ENCODE results near the gene PSTK. TPM values are rescaled to one million over a fixed set of nuclear protein-coding genes. Genes with fewer than 3 reads are reported as not detected.
A peak's percentile ranks its signal among the peaks of the same experiment; 100 is the strongest.

PSTK gene
- total and polyA plus RNA-seq, 2 of the 13 experiments (the other 11 are each of a cell fraction or from before 2014, with no cell fraction given), result 8.2 to 9.3 TPM

DNA sequence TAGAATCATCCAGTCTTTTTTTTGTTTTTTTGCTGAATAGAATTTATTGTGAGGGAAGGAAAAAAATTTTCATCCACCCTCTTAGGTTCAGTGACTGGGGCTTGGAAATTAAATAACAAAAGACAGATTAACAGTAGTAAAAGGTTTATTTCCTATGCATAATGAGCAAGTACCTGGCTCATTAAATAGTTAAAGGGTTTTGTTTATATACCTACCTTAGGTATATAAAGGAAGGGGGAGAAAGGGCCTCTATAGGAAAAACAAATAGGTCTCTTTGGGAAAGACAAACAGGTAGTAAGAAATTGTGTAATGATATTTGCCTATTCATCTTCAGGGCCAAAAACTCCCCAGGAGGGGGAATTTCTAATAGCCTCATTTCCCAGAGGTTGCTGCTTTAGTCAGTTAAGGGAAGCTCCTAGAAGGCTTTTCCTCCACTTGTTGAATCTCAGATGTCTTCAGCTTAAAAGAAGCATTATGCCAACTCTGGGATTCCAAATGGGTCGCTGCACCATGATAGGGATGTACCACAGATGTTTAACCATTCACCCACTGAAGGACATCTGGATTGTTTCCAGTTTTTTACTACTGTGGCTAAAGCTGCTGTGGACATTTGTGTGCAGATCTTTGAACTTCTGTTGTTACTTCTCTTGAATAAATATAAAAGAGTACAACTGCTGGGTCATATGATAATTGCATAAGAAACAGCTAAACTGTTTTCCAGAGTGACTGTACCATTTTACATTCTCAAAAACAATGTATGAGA is 39.9 kb downstream of the PSTK start (continued):
- TF ChIP-seq SKI (IDR thresholded peaks at IDR 0.05; ENCODE audit: partially characterized antibody) (peak; percentile 9), ZNF615 (CRISPR knock-in tag; IDR thresholded peaks at IDR 0.05; ENCODE audit: borderline replicate concordance) (no peak), ZBTB20 (CRISPR knock-in tag; IDR thresholded peaks at IDR 0.05; ENCODE audit: borderline replicate concordance, low read depth) (peak; percentile 89; the same call in 1 of the 2 replicates), CBFB (CRISPR knock-in tag; IDR thresholded peaks at IDR 0.05) (no peak), LCORL (IDR thresholded peaks at IDR 0.05) (no peak), LCORL (CRISPR knock-in tag; IDR thresholded peaks at IDR 0.05) (0 out of 2 replicates have a peak, but pooled peaks have one; percentile 14), RELA (CRISPR knock-in tag; IDR thresholded peaks at IDR 0.05) (no peak), SOX13 (IDR thresholded peaks at IDR 0.05) (no peak), SOX13 (CRISPR knock-in tag; conservative IDR thresholded peaks at IDR 0.05 in 1 of 2, IDR thresholded peaks at IDR 0.05 in 1 of 2) (peak in 1 of 2 experiments; percentile 44; a peak in 1 of 4 replicates), SIX1 (CRISPR knock-in tag; IDR thresholded peaks at IDR 0.05; ENCODE audit: borderline replicate concordance) (peak; percentile 21; the same call in 1 of the 2 replicates), ZNF564 (CRISPR knock-in tag; IDR thresholded peaks at IDR 0.05) (no peak), FOXJ3 (CRISPR knock-in tag; IDR thresholded peaks at IDR 0.05; ENCODE audit: borderline replicate concordance) (peak; percentile 74; the same call in 1 of the 2 replicates), NFIC (IDR thresholded peaks at IDR 0.05; ENCODE audit: low read length) (peak; percentile 96), RCOR2 (CRISPR knock-in tag; IDR thresholded peaks at IDR 0.05) (peak; percentile 21; the same call in 1 of the 2 replicates)
- TF ChIP-seq, protein P1, sequence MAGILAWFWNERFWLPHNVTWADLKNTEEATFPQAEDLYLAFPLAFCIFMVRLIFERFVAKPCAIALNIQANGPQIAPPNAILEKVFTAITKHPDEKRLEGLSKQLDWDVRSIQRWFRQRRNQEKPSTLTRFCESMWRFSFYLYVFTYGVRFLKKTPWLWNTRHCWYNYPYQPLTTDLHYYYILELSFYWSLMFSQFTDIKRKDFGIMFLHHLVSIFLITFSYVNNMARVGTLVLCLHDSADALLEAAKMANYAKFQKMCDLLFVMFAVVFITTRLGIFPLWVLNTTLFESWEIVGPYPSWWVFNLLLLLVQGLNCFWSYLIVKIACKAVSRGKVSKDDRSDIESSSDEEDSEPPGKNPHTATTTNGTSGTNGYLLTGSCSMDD (CRISPR knock-in tag; IDR thresholded peaks at IDR 0.05), result no peak
- TF ChIP-seq, protein P2, sequence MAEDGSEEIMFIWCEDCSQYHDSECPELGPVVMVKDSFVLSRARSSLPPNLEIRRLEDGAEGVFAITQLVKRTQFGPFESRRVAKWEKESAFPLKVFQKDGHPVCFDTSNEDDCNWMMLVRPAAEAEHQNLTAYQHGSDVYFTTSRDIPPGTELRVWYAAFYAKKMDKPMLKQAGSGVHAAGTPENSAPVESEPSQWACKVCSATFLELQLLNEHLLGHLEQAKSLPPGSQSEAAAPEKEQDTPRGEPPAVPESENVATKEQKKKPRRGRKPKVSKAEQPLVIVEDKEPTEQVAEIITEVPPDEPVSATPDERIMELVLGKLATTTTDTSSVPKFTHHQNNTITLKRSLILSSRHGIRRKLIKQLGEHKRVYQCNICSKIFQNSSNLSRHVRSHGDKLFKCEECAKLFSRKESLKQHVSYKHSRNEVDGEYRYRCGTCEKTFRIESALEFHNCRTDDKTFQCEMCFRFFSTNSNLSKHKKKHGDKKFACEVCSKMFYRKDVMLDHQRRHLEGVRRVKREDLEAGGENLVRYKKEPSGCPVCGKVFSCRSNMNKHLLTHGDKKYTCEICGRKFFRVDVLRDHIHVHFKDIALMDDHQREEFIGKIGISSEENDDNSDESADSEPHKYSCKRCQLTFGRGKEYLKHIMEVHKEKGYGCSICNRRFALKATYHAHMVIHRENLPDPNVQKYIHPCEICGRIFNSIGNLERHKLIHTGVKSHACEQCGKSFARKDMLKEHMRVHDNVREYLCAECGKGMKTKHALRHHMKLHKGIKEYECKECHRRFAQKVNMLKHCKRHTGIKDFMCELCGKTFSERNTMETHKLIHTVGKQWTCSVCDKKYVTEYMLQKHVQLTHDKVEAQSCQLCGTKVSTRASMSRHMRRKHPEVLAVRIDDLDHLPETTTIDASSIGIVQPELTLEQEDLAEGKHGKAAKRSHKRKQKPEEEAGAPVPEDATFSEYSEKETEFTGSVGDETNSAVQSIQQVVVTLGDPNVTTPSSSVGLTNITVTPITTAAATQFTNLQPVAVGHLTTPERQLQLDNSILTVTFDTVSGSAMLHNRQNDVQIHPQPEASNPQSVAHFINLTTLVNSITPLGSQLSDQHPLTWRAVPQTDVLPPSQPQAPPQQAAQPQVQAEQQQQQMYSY (CRISPR knock-in tag; IDR thresholded peaks at IDR 0.05), result 0 out of 2 replicates have a peak, but pooled peaks have one; percentile 11
- TF ChIP-seq, protein P3, sequence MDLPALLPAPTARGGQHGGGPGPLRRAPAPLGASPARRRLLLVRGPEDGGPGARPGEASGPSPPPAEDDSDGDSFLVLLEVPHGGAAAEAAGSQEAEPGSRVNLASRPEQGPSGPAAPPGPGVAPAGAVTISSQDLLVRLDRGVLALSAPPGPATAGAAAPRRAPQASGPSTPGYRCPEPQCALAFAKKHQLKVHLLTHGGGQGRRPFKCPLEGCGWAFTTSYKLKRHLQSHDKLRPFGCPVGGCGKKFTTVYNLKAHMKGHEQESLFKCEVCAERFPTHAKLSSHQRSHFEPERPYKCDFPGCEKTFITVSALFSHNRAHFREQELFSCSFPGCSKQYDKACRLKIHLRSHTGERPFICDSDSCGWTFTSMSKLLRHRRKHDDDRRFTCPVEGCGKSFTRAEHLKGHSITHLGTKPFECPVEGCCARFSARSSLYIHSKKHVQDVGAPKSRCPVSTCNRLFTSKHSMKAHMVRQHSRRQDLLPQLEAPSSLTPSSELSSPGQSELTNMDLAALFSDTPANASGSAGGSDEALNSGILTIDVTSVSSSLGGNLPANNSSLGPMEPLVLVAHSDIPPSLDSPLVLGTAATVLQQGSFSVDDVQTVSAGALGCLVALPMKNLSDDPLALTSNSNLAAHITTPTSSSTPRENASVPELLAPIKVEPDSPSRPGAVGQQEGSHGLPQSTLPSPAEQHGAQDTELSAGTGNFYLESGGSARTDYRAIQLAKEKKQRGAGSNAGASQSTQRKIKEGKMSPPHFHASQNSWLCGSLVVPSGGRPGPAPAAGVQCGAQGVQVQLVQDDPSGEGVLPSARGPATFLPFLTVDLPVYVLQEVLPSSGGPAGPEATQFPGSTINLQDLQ (CRISPR knock-in tag; IDR thresholded peaks at IDR 0.05), result no peak
